SK-N-SH (cell line): ENCODE measurements around the gene FRMPD4. TPM values are rescaled to one million over a fixed set of nuclear protein-coding genes. Genes with fewer than 3 reads are reported as not detected.

Experiments
- CTCF ChIA-PET: fragments of 300-600, 350-600 bp; formaldehyde crosslinking; extraction: SDS; loops from one replicate; lab custom pipeline; 2021; lab: Yijun Ruan, JAX
- POLR2A ChIA-PET: fragments of 350-600 bp; sonication (Branson Sonifier 250); formaldehyde crosslinking; extraction: SDS; loops from one replicate; lab custom pipeline; 2020; ENCODE audit warnings: antibody characterized with exemption, inconsistent platforms; lab: Yijun Ruan, JAX
- DNase-seq: peaks from one replicate; pipeline ENCODE4 v3.0.0; 2012
- H2AFZ ChIP-seq: fragments of 200-600 bp; sonication (generic); 2 replicates; pipeline ENCODE4 v1.8.1; 2016; ENCODE audit warnings: antibody characterized with exemption, mild to moderate bottlenecking, low read depth
- H3F3A ChIP-seq: fragments of 200-600 bp; sonication (generic); replicated peaks from 2 replicates; pipeline ENCODE3; 2016; ENCODE audit warnings: antibody characterized with exemption, mild to moderate bottlenecking; ENCODE audit not compliant: insufficient read depth
- H3K27ac ChIP-seq, 2 experiments: fragments of 200-500 bp in 1 of 2; fragments of 200-600 bp in 1 of 2; sonication (Bioruptor generic) in 1 of 2; sonication (generic), shearing (Covaris generic) in 1 of 2; 2 replicates each; pipeline versions ENCODE4 v1.5.1 to v1.6.1; 2014 to 2016; ENCODE audit warnings: low read depth in 2 of 2, inconsistent platforms in 1 of 2, low read length in 1 of 2, mild to moderate bottlenecking in 1 of 2, mixed read lengths in 1 of 2
- H3K27me3 ChIP-seq: fragments of 200-600 bp; sonication (generic), shearing (Covaris generic); 2 replicates; pipeline ENCODE4 v1.6.1; 2016; ENCODE audit warnings: mixed run types; ENCODE audit not compliant: insufficient read depth
- H3K36me3 ChIP-seq, 2 experiments: fragments of 200-500 bp in 1 of 2; fragments of 200-600 bp in 1 of 2; sonication (Bioruptor generic) in 1 of 2; sonication (generic) in 1 of 2; replicated peaks in 1 of 2; 2 replicates each; pipeline versions ENCODE3 to v1.5.1; 2014 to 2016; ENCODE audit warnings: low read length in 1 of 2, mild to moderate bottlenecking in 1 of 2; ENCODE audit not compliant: insufficient read depth in 2 of 2, control insufficient read depth in 1 of 2
- H3K4me1 ChIP-seq, 2 experiments: fragments of 200-500 bp in 1 of 2; fragments of 200-600 bp in 1 of 2; sonication (Bioruptor generic) in 1 of 2; sonication (generic), shearing (Covaris generic) in 1 of 2; 2 replicates each; pipeline versions ENCODE4 v1.5.1 to v1.6.1; 2014 to 2016; ENCODE audit warnings: low read depth in 1 of 2, low read length in 1 of 2, mixed run types in 1 of 2; ENCODE audit not compliant: insufficient read depth in 2 of 2, control insufficient read depth in 1 of 2
- H3K4me2 ChIP-seq: fragments of 200-600 bp; sonication (generic), shearing (Covaris generic); 2 replicates; pipeline ENCODE4 v1.6.1; 2017; ENCODE audit warnings: mixed run types
- H3K4me3 ChIP-seq, 2 experiments: fragments of 200-500 bp in 1 of 2; fragments of 200-600 bp in 1 of 2; sonication (Bioruptor generic) in 1 of 2; sonication (generic), shearing (Covaris generic) in 1 of 2; 2 replicates each; pipeline versions ENCODE4 v1.5.1 to v1.8.1; 2014 to 2016; ENCODE audit warnings: low read depth in 2 of 2, inconsistent platforms in 1 of 2, low read length in 1 of 2, mild to moderate bottlenecking in 1 of 2, mixed read lengths in 1 of 2, moderate library complexity in 1 of 2
- H3K79me2 ChIP-seq: fragments of 200-600 bp; sonication (generic); 2 replicates; pipeline ENCODE4 v1.8.1; 2017; ENCODE audit warnings: mild to moderate bottlenecking; ENCODE audit not compliant: insufficient read depth
- H3K9ac ChIP-seq: fragments of 200-600 bp; sonication (generic); 2 replicates; pipeline ENCODE4 v1.6.1; 2017; ENCODE audit warnings: mixed run types
- H3K9me2 ChIP-seq: fragments of 200-600 bp; sonication (generic); 2 replicates; pipeline ENCODE4 v1.6.1; 2017; ENCODE audit warnings: mixed run types
- H3K9me3 ChIP-seq: fragments of 200-600 bp; sonication (generic); 2 replicates; pipeline ENCODE4 v1.6.1; 2017; ENCODE audit warnings: mixed run types, mild to moderate bottlenecking, moderate library complexity
- H4K20me1 ChIP-seq: fragments of 200-600 bp; sonication (generic); 2 replicates; pipeline ENCODE4 v1.6.1; 2017; ENCODE audit warnings: mild to moderate bottlenecking, mixed run types; ENCODE audit not compliant: insufficient read depth
- CHD2 ChIP-seq: fragments of 150-350 bp; IDR thresholded peaks from 2 replicates; pipeline ENCODE4 v1.6.1; 2018; ENCODE audit warnings: low read length; ENCODE audit not compliant: partially characterized antibody
- ELF1 ChIP-seq: IDR thresholded peaks from 2 replicates; pipeline ENCODE4 v1.4.0; 2012
- EP300 ChIP-seq, 2 experiments: IDR thresholded peaks; 2 replicates each; pipeline versions ENCODE4 v1.4.0 to v1.6.1; 2012; ENCODE audit warnings: borderline replicate concordance in 1 of 2, low read depth in 1 of 2, low read length in 1 of 2
- EZH2phosphoT487 ChIP-seq: fragments of 200-600 bp; sonication (generic); IDR thresholded peaks from 2 replicates; pipeline ENCODE4 v1.6.1; 2017; ENCODE audit warnings: low read depth, mixed run types, mild to moderate bottlenecking, antibody characterized with exemption, moderate library complexity, borderline replicate concordance
- FOXJ3 ChIP-seq: sonication (generic); formaldehyde crosslinking; IDR thresholded peaks from 2 replicates; pipeline ENCODE4 v1.5.1; 2020; ENCODE audit warnings: mild to moderate bottlenecking, missing genetic modification reagents
- FOXM1 ChIP-seq: IDR thresholded peaks from 2 replicates; pipeline ENCODE4 v1.4.0; 2012; ENCODE audit warnings: low read depth, mild to moderate bottlenecking
- GABPA ChIP-seq: IDR thresholded peaks from 2 replicates; pipeline ENCODE4 v1.4.0; 2012; ENCODE audit warnings: low read depth, mild to moderate bottlenecking
- GATA2 ChIP-seq: sonication (generic); formaldehyde crosslinking; IDR thresholded peaks from 2 replicates; pipeline ENCODE4 v1.5.0; 2020; ENCODE audit warnings: mild to moderate bottlenecking, missing genetic modification reagents
- IRF3 ChIP-seq: fragments of 150-350 bp; IDR thresholded peaks from 2 replicates; pipeline ENCODE4 v1.6.1; 2016; ENCODE audit warnings: mild to moderate bottlenecking, low read depth, low read length
- MEF2A ChIP-seq: IDR thresholded peaks from 2 replicates; pipeline ENCODE4 v1.4.0; 2012; ENCODE audit warnings: low read depth, borderline replicate concordance
- MXI1 ChIP-seq: IDR thresholded peaks from 2 replicates; pipeline ENCODE4 v1.6.1; 2012; ENCODE audit warnings: mild to moderate bottlenecking, low read depth, low read length, improper control_type of control experiment
- PBX3 ChIP-seq: IDR thresholded peaks from 2 replicates; pipeline ENCODE4; 2012
- RAD21 ChIP-seq: IDR thresholded peaks from 2 replicates; pipeline ENCODE4 v1.6.1; 2012; ENCODE audit warnings: mild to moderate bottlenecking, low read length
- RCOR1 ChIP-seq: fragments of 150-350 bp; IDR thresholded peaks from 2 replicates; pipeline ENCODE4 v1.6.1; 2017; ENCODE audit warnings: antibody characterized with exemption, low read length
- RFX5 ChIP-seq: IDR thresholded peaks from 2 replicates; pipeline ENCODE4 v1.6.1; 2012; ENCODE audit warnings: mild to moderate bottlenecking, improper control_type of control experiment, low read length
- TAF1 ChIP-seq: IDR thresholded peaks from 2 replicates; pipeline ENCODE4 v1.6.1; 2012; ENCODE audit warnings: low read depth, mild to moderate bottlenecking, low read length, moderate library complexity, borderline replicate concordance
- ZBTB33 ChIP-seq: IDR thresholded peaks from 2 replicates; pipeline ENCODE4 v1.4.0; 2012; ENCODE audit warnings: low read depth, borderline replicate concordance
- WGBS: methylation state at CpG from one replicate; pipeline ENCODE4 v1.1.6; 2017; ENCODE audit warnings: low lambda C conversion rate; 5-methylcytosine and 5-hydroxymethylcytosine counted together
- polyA plus RNA-seq, 3 experiments: library from polyadenylated mRNA; depleted of rRNA; stranded (reverse); fragments of >200 nt; gene quantifications; 2 replicates each; pipeline ENCODE4 v1.2.3, GENCODE V29; 2012
- TF ChIP-seq, protein P1 (sequence below): IDR thresholded peaks from 2 replicates; pipeline ENCODE4 v1.4.0; 2012; ENCODE audit warnings: low read depth, borderline replicate concordance
- TF ChIP-seq, protein P2 (sequence below): IDR thresholded peaks from 2 replicates; pipeline ENCODE4 v1.4.0; 2012; ENCODE audit warnings: low read depth

Gene FRMPD4
- polyA plus RNA-seq, 1 of the 3 experiments (the other 2 are of a cell fraction): not detected

- TF ChIP-seq IRF3 (no peak), MXI1 (no peak), RFX5 (no peak), ELF1 (no peak), GABPA (no peak)
- TF ChIP-seq, protein P1, sequence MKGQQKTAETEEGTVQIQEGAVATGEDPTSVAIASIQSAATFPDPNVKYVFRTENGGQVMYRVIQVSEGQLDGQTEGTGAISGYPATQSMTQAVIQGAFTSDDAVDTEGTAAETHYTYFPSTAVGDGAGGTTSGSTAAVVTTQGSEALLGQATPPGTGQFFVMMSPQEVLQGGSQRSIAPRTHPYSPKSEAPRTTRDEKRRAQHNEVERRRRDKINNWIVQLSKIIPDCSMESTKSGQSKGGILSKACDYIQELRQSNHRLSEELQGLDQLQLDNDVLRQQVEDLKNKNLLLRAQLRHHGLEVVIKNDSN: no peak
- TF ChIP-seq, all 33 proteins: peak for 0
Observed at GRCh38 chrX:12297353-12297752, 159.1 kb downstream of the FRMPD4 start (continued).

GRCh38 chrX:12301288-12301687, 163.0 kb downstream of the FRMPD4 start:
- Histone ChIP-seq H3K9me3 (no peaks in the 10 kb centered on the region), H3F3A (no peaks in the 10 kb centered on the region), H4K20me1 (no peaks in the 10 kb centered on the region), H2AFZ (no peak overlapping the region), H3K9me2 (no peaks in the 10 kb centered on the region), H3K4me2 (no peak overlapping the region), H3K79me2 (no peaks in the 10 kb centered on the region), H3K9ac (no peak overlapping the region), H3K4me1 (no peaks in the 10 kb centered on the region), H3K4me3 (no peak overlapping the region), H3K27me3 (no peaks in the 10 kb centered on the region), H3K36me3 (no peaks in the 10 kb centered on the region), H3K27ac (no peak overlapping the region)
- no peak for DNase-seq
- TF ChIP-seq EP300 (IDR thresholded peaks at IDR 0.05; ENCODE audit: borderline replicate concordance in 1 of 2, low read depth in 1 of 2, low read length in 1 of 2) (no peak), RCOR1 (no peak), FOXM1 (no peak), CHD2 (no peak), PBX3 (no peak), RAD21 (no peak), TAF1 (no peak), GABPA (no peak)
- 11% methylated on average over 3 of the region's 3 CpGs for WGBS
- POLR2A ChIA-PET: no interaction called here
- CTCF ChIA-PET: no interaction called here

DNA sequence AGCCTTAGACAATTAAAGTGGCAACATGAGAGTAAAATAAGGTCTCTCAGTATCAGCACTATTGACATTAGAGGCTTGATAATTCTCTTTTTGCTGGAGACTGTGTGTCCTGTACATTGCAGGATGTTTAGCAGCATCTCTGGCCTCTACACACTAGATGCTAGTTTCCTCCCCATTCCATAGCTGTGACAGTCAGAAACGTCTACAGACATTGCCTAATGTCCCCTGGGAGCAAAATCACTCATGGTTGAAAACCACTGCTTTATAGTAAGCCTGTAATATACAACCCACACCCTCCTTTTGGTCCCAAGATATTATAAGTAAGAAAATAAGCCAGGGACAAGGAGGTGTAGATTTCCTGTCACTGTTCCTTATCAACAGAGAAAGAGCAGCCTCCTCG, 166.0 kb downstream of the FRMPD4 start:
- H3K79me2 ChIP-seq: no peaks in the 10 kb centered on the region
- H3K27me3 ChIP-seq: no peaks in the 10 kb centered on the region; the same call in 1 of the 2 replicates
- H2AFZ ChIP-seq: no peak overlapping the region
- no peaks in the 10 kb centered on the region for H3K9me2 ChIP-seq
- H3K4me3 ChIP-seq: no peak overlapping the region
- no peak for DNase-seq
- H3K9me3 ChIP-seq: no peaks in the 10 kb centered on the region
- no peaks in the 10 kb centered on the region for H3K4me1 ChIP-seq
- 0% methylated on average over 2 of the region's 2 CpGs for WGBS
- H3K36me3 ChIP-seq: no peaks in the 10 kb centered on the region
- no peaks in the 10 kb centered on the region for H4K20me1 ChIP-seq
- no peaks in the 10 kb centered on the region for H3F3A ChIP-seq
- ChIA-PET POLR2A (no interaction called here), CTCF (no interaction called here)
- no peak overlapping the region for H3K27ac ChIP-seq
- H3K9ac ChIP-seq: no peak overlapping the region
- H3K4me2 ChIP-seq: no peak overlapping the region
- TF ChIP-seq GATA2 (CRISPR knock-in tag): no peak
- no peak for TF ChIP-seq ZBTB33
- TF ChIP-seq, protein P2, sequence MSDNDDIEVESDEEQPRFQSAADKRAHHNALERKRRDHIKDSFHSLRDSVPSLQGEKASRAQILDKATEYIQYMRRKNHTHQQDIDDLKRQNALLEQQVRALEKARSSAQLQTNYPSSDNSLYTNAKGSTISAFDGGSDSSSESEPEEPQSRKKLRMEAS: no peak
- TF ChIP-seq RFX5: no peak
- no peak for TF ChIP-seq EZH2phosphoT487
- no peak for TF ChIP-seq FOXJ3 (CRISPR knock-in tag)
- TF ChIP-seq MEF2A: no peak
